ENCODE measurements around the gene TAS2R3. TPM values are rescaled to one million over a fixed set of nuclear protein-coding genes. Genes with fewer than 3 reads are reported as not detected.

Gene TAS2R3
- total RNA-seq, 1 donor from 2014 or later = 0.60 TPM

GRCh38 chr7:141785706-141786552, 22.0 kb downstream of the TAS2R3 start:
- DNase-seq (ENCODE audit: low read depth in 2 of 2) = peak; percentile 66 to 81

GRCh38 chr7:141788296-141788695, 24.4 kb downstream of the TAS2R3 start:
- peak; percentile 5 to 92 for DNase-seq (ENCODE audit: low read depth in 2 of 2)

GRCh38 chr7:141789917-141790316, 26.0 kb downstream of the TAS2R3 start, which contains the start of gene TAS2R5:
TSS of gene TAS2R5 (plus strand) at chr7:141790217. CDS start at chr7:141790362, 145 bp downstream.
- no peak for DNase-seq (ENCODE audit: low read depth in 2 of 2)

GRCh38 chr7:141792526-141792925, 28.6 kb downstream of the TAS2R3 start:
- DNase-seq (ENCODE audit: low read depth in 2 of 2) = no peak

Other genes starting within 250 kb of the TAS2R3 start
- 15.3 and 15.5 TPM in 2 replicates for gene AGK, start 212.7 kb upstream of the TAS2R3 start, total RNA-seq
- 59.1 and 69.2 TPM in 2 replicates for gene DENND11, start 61.9 kb upstream of the TAS2R3 start, total RNA-seq
- gene WEE2, start 55.7 kb upstream of the TAS2R3 start, total RNA-seq = under 0.01 TPM in 2 replicates
- 91.5 and 117 TPM in 2 replicates for gene SSBP1, start 25.7 kb upstream of the TAS2R3 start, total RNA-seq
- gene TAS2R4, start 12.6 kb downstream of the TAS2R3 start, total RNA-seq = 0.22 and 0.40 TPM in 2 replicates
- 0.22 and 0.40 TPM in 2 replicates for gene TAS2R5, start 26.1 kb downstream of the TAS2R3 start, total RNA-seq
- gene PRSS37, start 77.4 kb downstream of the TAS2R3 start, total RNA-seq = not detected in 2 replicates
- not detected in 2 replicates for gene OR9A4, start 152.3 kb downstream of the TAS2R3 start, total RNA-seq
- not detected in 2 replicates for gene CLEC5A, start 182.9 kb downstream of the TAS2R3 start, total RNA-seq
- gene TAS2R38, start 209.7 kb downstream of the TAS2R3 start, total RNA-seq = not detected in 2 replicates
- gene MGAM, start 231.8 kb downstream of the TAS2R3 start, total RNA-seq = under 0.01 TPM in 1 of 2 replicates, not detected in the other